ENCODE data around the gene SLC39A11.
"Not testable (repeated sequence)": the region's sequence is repeated elsewhere in the genome, so short reads cannot be mapped to it uniquely, and the experiment has no call there.

Gene SLC39A11

GRCh38 chr17:72999474-72999873, 93.0 kb downstream of the SLC39A11 start:
- DNase-seq: not testable (repeated sequence)

GRCh38 chr17:72998343-72998742, 94.1 kb downstream of the SLC39A11 start:
- DNase-seq: no peak

DNA sequence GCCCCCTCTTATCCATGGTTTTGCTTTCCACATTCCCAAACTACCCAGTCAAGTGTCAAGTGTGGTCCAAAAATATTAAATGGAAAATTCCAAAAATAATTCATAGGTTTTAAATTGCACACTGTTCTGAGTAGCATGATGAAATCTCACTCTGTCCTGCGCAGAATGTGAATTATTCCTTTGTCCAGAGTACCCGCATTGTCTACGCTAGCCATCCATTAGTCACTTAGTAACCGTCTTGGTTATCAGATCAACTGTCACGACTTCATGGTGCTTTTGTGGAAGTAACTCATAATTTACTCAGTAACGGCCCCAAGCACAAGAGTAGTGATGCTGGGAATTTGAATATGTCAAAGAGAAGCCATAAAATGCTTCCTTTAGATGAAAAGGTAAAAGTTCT, 94.9 kb downstream of the SLC39A11 start:
- no peak for DNase-seq

DNA sequence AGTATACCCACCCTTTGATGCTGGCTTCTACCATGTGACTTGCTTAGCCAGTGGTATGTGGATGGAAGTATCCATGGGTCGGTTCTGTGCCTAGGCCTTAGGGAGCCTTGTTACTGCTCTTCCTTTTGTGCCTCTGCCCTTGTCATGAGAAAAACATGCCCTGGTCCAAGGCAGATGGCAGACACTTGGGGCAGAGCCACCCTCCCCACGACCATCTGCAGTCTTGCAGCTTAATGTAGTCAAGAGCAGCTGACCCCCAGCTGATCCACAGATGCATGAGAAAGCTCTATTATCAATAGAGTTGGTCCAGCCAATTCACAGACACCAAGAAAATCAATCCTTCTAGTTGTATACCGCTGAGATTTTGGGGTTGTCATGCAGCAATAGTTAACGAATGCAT, 95.7 kb downstream of the SLC39A11 start:
- DNase-seq: peak; percentile 65

DNA sequence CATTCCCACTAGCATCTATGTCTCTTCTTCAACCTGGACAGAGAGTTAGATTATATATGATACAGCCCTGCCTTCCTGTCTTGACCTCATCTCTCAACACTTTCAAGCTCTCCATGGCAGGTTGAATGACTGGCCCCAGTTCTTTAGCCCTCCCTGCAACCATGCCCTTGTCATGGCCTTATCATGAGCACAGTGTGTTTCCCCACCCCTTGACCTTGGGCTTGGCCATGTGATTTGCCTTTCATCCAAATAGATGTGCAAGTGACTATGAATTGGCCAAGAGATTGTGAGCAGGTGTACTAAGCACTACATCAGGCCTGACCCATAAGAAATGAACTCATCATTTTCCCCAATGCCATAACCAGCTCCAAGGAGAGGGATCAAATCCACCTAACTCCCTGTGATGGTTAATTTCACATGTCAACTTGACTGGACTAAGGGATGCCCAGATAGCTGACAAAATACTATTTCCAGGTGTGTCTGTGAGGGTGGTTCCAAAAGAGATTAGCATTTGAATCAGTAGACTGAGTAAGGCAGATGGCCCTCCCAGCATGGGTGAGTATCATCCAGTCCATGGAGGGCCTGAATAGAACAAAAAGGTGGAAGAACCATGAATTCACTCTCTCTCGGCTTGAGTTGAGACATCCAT, 97.4 kb downstream of the SLC39A11 start:
- DNase-seq: no peak

DNA sequence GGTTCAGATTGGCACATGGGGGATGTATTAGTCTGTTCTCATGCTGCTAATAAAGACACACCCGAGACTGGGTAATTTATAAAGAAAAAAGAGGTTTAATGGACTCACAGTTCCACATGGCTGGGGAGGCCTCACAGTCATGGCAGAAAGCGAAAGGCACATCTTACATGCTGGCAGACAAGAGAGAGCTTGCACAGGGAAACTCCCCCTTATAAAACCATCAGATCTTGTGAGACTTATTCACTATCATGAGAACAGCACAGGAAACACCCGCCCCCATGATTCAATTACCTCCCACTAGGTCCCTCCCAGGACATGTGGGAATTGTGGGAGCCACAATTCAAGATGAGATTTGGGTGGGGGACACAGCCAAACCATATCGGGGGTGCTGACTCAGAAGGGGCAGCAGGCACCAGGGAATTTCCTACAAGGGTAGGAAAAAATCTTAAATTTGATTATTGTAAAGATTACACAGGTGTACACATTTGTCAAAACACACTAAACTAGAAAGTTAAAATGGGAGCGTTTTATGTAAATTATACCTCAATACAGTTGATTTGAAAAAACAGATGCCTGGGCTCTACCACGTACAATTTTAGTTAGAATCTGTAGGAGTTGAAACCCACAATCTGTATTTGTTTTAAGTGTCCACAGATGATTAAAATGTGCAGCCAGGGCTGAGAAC, 99.6 kb downstream of the SLC39A11 start:
- DNase-seq: not testable (repeated sequence)

GRCh38 chr17:72991651-72992050, 100.8 kb downstream of the SLC39A11 start:
- DNase-seq: no peak

GRCh38 chr17:72989074-72989610, 103.3 kb downstream of the SLC39A11 start:
- DNase-seq: no peak

DNA sequence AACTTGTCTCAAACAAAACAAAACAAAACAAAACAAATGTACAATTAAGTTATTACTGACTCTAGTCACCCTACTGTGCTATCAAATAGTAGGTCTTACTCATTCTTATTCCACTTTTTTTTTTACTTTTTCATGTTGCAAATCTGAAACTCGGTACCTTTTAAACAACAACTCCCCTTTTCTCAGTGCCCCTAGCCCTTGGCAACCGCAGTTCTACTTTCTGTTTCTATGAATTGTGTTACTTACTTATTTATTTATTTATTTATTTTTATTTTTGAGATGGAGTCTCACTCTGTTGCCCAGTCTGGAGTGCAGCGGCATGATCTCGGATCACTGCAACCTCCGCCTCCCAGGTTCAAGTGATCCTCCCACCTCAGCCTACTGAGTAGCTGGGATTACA, 104.0 kb downstream of the SLC39A11 start:
- no peak for DNase-seq

DNA sequence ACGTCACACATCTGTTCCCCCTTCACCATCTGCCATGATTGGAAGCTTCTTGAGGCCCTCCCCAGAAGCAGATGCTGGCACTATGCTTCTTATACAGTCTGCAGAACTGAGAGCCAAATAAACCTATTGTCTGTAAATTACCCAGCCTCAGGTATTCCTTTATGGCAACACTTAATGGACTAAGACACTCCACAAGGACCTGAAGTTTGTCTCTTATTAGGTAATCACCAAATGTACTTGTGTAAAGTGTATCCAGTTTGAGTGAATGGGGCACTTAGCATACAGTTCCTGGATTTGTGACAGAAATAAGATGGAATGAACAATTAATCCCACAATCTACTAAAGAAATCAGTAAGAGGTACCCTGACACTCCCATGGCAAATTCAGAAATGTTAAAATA, 105.3 kb downstream of the SLC39A11 start:
- no peak for DNase-seq

DNA sequence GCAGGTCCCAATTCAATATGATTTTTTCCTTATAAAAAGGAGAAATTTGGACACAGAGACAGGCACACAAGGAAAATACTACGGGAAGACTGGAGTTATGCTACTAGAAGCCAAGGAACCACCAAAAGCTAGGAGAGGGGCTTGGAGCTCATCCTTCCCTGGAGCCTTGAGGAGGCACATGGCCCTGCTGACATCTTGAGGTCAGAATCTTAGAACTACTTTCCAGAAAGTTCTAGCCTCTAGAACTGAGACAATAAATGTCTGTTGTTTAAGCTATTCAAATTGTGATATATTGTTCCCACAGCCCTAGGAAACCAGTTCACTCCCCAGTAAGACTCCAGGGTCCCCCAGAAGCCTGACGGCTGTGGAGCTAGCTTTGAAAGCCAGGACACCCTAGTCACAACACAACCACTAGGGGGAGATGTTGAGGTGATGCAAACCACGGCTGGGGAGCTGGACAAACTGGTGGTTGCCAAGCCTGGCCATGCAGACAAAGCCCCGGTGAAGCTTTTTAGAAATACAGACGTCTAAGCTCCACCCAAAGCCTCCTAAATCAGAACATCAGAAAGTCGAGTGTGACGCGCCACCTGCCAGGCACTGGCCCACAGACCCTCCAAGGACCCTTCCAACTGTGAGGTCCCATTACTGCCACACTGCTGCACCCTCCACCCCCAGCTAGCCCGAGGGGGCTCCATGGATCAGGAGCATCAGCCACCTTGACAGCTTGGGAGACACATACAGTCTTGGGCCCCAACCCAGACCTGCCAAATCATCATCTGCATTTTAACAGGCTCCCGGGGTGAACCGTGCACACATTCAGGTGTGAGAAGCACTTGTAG, 106.4 kb downstream of the SLC39A11 start:
- peak; percentile 94 for DNase-seq

GRCh38 chr17:72984926-72985325, 107.6 kb downstream of the SLC39A11 start:
- peak; percentile 33 for DNase-seq

- no peak for DNase-seq
Measured at GRCh38 chr17:72984145-72984925, 108.2 kb downstream of the SLC39A11 start.

- DNase-seq: no peak
Measured at GRCh38 chr17:72982680-72983079, 109.8 kb downstream of the SLC39A11 start.

GRCh38 chr17:72978593-72979218, 113.8 kb downstream of the SLC39A11 start:
- DNase-seq: no peak

GRCh38 chr17:72977771-72978417, 114.6 kb downstream of the SLC39A11 start:
- no peak for DNase-seq

- no peak for DNase-seq
Measured at GRCh38 chr17:72976971-72977770, 115.3 kb downstream of the SLC39A11 start.

DNA sequence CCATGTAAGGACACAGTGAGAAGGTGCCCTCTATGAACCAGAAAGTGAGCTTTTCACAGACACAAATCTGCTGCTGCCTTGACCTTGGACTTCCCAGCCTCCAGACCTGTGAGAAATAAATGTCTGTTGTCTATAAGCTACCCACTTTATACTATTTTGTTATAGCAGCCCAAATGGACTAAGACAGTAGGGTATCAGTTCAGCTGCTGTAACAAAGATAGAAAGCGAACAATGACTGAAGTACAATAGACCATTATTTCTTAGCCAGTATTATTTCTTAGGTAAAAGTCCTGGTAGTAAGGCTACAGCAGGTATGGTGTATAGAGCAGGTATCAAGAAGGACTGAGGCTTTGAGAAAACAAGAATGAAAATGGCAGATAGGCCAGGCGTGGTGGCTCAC, 117.0 kb downstream of the SLC39A11 start:
- no peak for DNase-seq

- DNase-seq: no peak
Measured at GRCh38 chr17:72974605-72975232, 117.8 kb downstream of the SLC39A11 start.

DNA sequence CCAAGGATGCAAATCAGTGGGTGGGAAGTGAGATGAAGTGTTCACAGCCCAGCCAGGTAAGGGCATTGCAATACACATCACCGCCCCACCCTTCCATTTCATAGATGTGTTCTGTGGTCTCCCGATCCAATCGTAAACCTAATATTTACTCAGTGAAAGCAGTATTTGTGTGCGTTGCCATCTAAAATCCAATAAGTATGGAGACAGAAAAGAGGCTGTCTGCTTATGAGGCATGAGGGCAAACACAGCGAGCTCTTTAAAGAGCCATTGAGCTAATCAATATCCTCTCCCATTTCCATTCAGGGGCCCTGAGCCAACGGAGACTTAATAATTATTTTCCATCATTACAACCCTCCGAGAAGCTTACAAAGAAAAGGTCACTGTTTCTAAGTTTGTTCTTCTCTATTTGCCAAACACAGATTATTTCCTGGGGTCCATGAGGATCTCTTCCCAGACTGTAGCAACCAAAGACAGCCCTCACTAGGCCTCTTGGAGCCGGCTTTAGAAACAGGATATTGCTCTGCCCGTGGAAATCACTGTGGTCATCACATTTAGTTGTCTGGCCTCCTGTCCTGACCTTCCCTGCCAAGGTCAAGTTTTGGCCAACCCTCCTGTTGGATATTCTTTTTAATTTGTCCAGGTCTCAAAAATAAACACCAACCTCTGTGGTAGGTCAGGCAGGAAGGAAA, 120.1 kb downstream of the SLC39A11 start:
- DNase-seq: no peak

Data from NCI-H82 (cell line).